GM18517 (cell line): ENCODE data around the gene COX17.

Experiments used
- ATAC-seq: cut with Tn5 transposase; IDR thresholded peaks from one replicate; pipeline ENCODE4 v1.9.1; 2021; ENCODE audit warnings: mild to moderate bottlenecking, moderate library complexity; ENCODE audit not compliant: unreplicated experiment

Gene COX17

DNA sequence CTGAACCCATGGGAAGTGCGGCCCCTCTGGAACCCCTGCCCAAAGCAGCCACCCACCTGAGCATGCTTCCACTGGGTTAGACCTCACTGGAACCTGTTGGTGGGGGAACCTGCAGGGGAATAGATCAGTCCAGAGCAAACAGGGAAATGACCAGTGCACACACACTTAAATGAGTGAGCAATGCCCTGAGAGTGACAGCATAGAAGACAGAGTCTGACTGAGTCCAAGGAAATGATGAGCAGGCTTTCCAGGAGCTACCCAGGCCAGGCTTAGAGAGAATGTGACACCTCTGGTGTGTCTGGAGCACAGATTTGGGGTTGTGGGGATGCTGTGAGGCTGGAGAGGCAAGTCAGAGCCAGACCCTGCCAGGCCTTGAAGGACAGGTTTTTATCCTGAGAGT is 51.0 kb downstream of the COX17 start:
- ATAC-seq, result no peak

DNA sequence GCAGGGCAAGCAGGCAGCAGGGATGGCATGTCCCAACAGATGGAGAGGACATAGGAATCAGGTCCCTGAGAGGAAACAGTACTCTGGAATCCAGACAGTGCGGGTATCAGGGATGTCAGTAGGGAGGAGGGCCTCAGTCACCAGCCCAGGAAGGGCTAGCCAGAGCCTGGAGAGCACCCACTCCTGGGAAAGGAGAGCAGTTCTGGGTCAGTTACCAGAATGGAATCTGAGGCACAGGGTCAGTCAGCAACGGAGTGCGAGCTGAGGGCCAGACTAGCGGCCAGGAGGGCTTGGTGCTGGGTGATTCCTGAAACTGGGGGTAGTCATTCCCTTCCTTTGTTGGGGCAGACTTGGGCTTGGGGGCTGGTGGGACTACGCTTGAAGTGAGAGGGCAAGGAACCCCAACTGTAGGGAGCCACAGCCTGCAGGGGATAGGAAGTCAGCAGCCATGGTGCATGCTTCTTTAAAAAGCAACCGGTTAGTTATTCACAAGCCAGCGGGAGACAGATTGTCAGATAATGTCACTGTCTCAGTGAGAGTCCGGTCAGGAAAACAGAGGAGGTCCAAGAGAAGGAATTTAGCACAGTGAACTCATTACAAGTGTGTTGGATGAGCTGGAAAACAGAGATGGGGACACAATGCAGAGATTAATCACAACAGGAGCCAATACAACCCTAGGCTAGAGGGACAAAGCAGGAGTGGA is 51.6 kb downstream of the COX17 start:
- no peak for ATAC-seq

DNA sequence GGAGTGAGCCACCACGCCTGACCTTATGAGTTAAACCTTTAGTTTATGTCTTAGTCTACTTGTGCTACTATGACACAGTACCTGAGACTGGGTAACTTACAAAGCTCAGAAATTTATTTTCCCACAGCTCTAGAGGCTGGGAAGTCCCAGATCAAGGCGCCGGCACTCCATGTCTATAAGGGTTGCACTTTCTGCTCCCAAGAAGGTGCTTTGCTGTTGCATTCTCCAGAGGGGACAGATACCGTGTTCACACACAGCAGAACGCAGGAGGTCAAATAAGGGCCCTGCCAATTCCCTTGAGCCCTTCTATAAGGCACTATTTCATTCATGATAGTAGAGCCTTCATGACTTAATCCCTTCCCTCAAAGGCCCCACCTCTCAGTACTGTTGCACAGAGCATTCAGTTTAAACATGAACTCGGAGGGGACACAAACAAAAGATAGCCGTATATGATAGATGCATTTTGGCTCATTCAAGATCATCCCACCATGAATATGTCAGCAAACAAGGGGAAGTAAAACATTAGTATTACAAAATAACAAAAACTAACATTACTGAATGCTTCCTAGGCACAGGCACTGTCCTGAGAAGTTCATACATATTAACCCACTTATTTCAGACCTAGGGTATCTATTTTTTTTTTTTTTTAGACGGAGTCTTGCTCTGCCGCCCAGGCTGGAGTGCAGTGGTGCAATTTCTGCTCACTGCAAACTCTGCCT is 53.0 kb downstream of the COX17 start:
- no peak for ATAC-seq

DNA sequence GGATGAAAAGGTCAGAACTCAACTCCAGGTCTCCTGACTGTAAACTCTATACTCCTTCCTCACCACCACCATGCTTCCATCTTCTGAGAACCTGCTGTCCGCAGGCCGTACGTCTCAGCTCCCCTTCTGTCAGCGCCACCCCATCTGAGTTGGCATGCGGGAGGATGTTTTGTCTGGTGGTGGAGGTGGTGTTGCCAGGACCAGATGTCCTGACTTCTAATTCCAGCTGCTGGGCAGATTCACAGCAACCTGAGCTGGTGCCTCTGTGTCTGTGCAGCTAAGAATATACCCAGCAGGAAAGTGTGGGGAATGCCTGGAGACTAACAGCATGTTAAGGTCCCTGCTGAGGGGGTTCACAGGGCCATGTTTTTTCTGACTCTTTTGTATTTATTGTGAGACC is 56.3 kb downstream of the COX17 start:
- ATAC-seq, result no peak
